Prostate gland (tissue), 2 donors: ENCODE results near the gene ICA1.

Source experiments
- POLR2A ChIP-seq: fragments of 450-650 bp; IDR thresholded peaks from one replicate; pipeline ENCODE4 v1.6.1; 2016; ENCODE audit warnings: antibody characterized with exemption, mild to moderate bottlenecking
- TF ChIP-seq, protein P1 (sequence below), 4 experiments: fragments of 200-600 bp in 2 of 4; fragments of 450-650 bp in 2 of 4; sonication (generic) in 2 of 4; IDR thresholded peaks; 1 replicate in 3 of 4; 2 replicates in 1 of 4; pipeline ENCODE4 v1.5.1; 2016 to 2019; ENCODE audit warnings: antibody characterized with exemption in 4 of 4, mild to moderate bottlenecking in 2 of 4, moderate library complexity in 2 of 4

DNA sequence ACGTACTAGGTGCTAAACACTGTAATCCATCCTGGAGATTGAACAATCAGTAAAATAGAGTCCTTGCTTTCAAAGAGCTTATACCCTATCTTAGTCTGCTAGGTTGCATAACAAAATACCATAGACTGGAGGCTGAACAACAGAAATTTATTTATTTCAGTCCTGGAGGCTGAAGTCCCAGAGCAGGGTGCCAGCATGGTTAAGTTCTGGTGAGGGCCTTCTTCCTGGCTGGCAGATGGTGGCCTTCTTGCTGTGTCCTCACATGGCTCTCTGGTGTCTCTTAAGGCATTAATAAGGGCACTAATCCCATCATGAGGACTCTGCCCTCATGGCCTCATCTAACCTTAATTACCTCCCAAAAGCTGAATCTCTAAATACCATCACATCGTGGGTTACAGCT lies 43.1 kb upstream of the ICA1 start:
- TF ChIP-seq, protein P1, sequence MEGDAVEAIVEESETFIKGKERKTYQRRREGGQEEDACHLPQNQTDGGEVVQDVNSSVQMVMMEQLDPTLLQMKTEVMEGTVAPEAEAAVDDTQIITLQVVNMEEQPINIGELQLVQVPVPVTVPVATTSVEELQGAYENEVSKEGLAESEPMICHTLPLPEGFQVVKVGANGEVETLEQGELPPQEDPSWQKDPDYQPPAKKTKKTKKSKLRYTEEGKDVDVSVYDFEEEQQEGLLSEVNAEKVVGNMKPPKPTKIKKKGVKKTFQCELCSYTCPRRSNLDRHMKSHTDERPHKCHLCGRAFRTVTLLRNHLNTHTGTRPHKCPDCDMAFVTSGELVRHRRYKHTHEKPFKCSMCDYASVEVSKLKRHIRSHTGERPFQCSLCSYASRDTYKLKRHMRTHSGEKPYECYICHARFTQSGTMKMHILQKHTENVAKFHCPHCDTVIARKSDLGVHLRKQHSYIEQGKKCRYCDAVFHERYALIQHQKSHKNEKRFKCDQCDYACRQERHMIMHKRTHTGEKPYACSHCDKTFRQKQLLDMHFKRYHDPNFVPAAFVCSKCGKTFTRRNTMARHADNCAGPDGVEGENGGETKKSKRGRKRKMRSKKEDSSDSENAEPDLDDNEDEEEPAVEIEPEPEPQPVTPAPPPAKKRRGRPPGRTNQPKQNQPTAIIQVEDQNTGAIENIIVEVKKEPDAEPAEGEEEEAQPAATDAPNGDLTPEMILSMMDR (IDR thresholded peaks at IDR 0.05): no peak
- no peak for TF ChIP-seq POLR2A
